Adrenal gland (tissue), 5 donors: Measurements from ENCODE around the gene SDK2.

ENCODE experiments used
- POLR2A ChIP-seq, 2 donors: fragments of 450-650 bp; IDR thresholded peaks; one replicate each; pipeline ENCODE4 v1.6.1; 2017; ENCODE audit warnings: antibody characterized with exemption in 2 of 2, mild to moderate bottlenecking in 2 of 2, moderate library complexity in 1 of 2
- TF ChIP-seq, protein P1 (sequence below), 6 experiments: fragments of 450-650 bp in 4 of 6; fragments of 200-600 bp in 2 of 6; sonication (generic) in 1 of 6; IDR thresholded peaks; 1 replicate in 5 of 6; 2 replicates in 1 of 6; pipeline versions ENCODE4 v1.5.1 to v1.8.0; 2016 to 2021; ENCODE audit warnings: antibody characterized with exemption in 6 of 6, mild to moderate bottlenecking in 2 of 6, moderate library complexity in 1 of 6
- donor health status: DM: no; HTN: no; CAD: no.

DNA sequence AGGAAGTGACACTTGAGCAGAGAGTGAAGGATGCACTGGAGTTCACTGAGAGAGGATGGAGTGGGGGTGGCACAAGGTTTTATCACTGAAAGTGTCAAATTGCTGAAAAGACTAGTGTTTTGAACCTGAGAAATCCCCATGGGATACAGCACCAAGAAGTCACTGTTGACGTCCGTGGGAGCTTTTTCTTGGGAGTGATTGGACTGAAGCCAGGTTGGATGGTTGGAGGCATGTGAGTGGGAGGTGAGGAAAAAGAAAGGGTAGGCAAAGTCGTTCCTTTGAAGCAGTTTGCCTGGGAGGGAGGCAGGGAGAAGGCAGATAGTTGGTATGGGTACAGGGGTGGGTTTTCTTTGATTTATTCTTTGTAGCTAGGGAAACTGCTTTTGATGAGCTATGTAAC, 39.9 kb upstream of the SDK2 start:
- TF ChIP-seq, protein P1, sequence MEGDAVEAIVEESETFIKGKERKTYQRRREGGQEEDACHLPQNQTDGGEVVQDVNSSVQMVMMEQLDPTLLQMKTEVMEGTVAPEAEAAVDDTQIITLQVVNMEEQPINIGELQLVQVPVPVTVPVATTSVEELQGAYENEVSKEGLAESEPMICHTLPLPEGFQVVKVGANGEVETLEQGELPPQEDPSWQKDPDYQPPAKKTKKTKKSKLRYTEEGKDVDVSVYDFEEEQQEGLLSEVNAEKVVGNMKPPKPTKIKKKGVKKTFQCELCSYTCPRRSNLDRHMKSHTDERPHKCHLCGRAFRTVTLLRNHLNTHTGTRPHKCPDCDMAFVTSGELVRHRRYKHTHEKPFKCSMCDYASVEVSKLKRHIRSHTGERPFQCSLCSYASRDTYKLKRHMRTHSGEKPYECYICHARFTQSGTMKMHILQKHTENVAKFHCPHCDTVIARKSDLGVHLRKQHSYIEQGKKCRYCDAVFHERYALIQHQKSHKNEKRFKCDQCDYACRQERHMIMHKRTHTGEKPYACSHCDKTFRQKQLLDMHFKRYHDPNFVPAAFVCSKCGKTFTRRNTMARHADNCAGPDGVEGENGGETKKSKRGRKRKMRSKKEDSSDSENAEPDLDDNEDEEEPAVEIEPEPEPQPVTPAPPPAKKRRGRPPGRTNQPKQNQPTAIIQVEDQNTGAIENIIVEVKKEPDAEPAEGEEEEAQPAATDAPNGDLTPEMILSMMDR (IDR thresholded peaks at IDR 0.05), result no peak
- no peak for TF ChIP-seq POLR2A (IDR thresholded peaks at IDR 0.05)
